Measurements from ENCODE around the gene FAM114A2.
A peak's percentile ranks its signal among the peaks of the same experiment; 100 is the strongest.
"Not testable (repeated sequence)": the region's sequence is repeated elsewhere in the genome, so short reads cannot be mapped to it uniquely, and the experiment has no call there.

Gene FAM114A2

GRCh38 chr5:154038707-154039457 lies at the start of gene FAM114A2, which contains the start of gene MFAP3:
Gene FAM114A2, minus strand, starts transcription at chr5:154038910. Its CDS starts 3,957 bp downstream, at chr5:154034953.
Gene MFAP3, plus strand, starts transcription at chr5:154038967. Its CDS starts 10,756 bp downstream, at chr5:154049723.
- peak; percentile 79 for DNase-seq (ENCODE audit: low read depth)

- no peak for DNase-seq (ENCODE audit: low read depth)
Observed at GRCh38 chr5:154087260-154087659, 48.5 kb upstream of the FAM114A2 start.

GRCh38 chr5:154086641-154087040 lies 47.9 kb upstream of the FAM114A2 start:
- no peak for DNase-seq (ENCODE audit: low read depth)

GRCh38 chr5:154086146-154086545 lies 47.4 kb upstream of the FAM114A2 start:
- DNase-seq (ENCODE audit: low read depth): no peak

- no peak for DNase-seq (ENCODE audit: low read depth)
Observed at GRCh38 chr5:154084062-154084639, 45.4 kb upstream of the FAM114A2 start.

- no peak for DNase-seq (ENCODE audit: low read depth)
Observed at GRCh38 chr5:154081246-154081645, 42.5 kb upstream of the FAM114A2 start.

GRCh38 chr5:154078272-154078671 lies 39.6 kb upstream of the FAM114A2 start:
- DNase-seq (ENCODE audit: low read depth): no peak

GRCh38 chr5:154077696-154078095 lies 39.0 kb upstream of the FAM114A2 start:
- DNase-seq (ENCODE audit: low read depth): no peak

GRCh38 chr5:154076240-154076922 lies 37.7 kb upstream of the FAM114A2 start:
- DNase-seq (ENCODE audit: low read depth): no peak

GRCh38 chr5:154072414-154073171 lies 33.9 kb upstream of the FAM114A2 start:
- peak; percentile 75 for DNase-seq (ENCODE audit: low read depth)

GRCh38 chr5:154071799-154072413 lies 33.2 kb upstream of the FAM114A2 start:
- DNase-seq (ENCODE audit: low read depth): no peak

GRCh38 chr5:154069854-154070253 lies 31.1 kb upstream of the FAM114A2 start:
- not testable (repeated sequence) for DNase-seq (ENCODE audit: low read depth)

- DNase-seq (ENCODE audit: low read depth): no peak
Observed at GRCh38 chr5:154065971-154066370, 27.3 kb upstream of the FAM114A2 start.

- no peak for DNase-seq (ENCODE audit: low read depth)
Observed at GRCh38 chr5:154063372-154063771, 24.7 kb upstream of the FAM114A2 start.

GRCh38 chr5:154060606-154061005 lies 21.9 kb upstream of the FAM114A2 start:
- no peak for DNase-seq (ENCODE audit: low read depth)

GRCh38 chr5:154059583-154059982 lies 20.9 kb upstream of the FAM114A2 start:
- no peak for DNase-seq (ENCODE audit: low read depth)

- DNase-seq (ENCODE audit: low read depth): no peak
Observed at GRCh38 chr5:154059039-154059430, 20.3 kb upstream of the FAM114A2 start.

GRCh38 chr5:154058055-154059038 lies 19.6 kb upstream of the FAM114A2 start:
- no peak for DNase-seq (ENCODE audit: low read depth)

- no peak for DNase-seq (ENCODE audit: low read depth)
Observed at GRCh38 chr5:154055201-154055600, 16.5 kb upstream of the FAM114A2 start.

GRCh38 chr5:154053468-154053867 lies 14.8 kb upstream of the FAM114A2 start:
- DNase-seq (ENCODE audit: low read depth): no peak

- DNase-seq (ENCODE audit: low read depth): no peak
Observed at GRCh38 chr5:154049636-154050035, 10.9 kb upstream of the FAM114A2 start.
